GM12864 (cell line): ENCODE measurements around the gene AHNAK.
A peak's percentile ranks its signal among the peaks of the same experiment; 100 is the strongest.
"Not testable (repeated sequence)": the region's sequence is repeated elsewhere in the genome, so short reads cannot be mapped to it uniquely, and the experiment has no call there.

Experiments
- DNase-seq: peaks from one replicate; pipeline ENCODE4 v3.0.0-alpha.2; 2011; ENCODE audit warnings: low read depth
- H3K4me3 ChIP-seq: 2 replicates; pipeline ENCODE4 v1.5.1; 2011; ENCODE audit warnings: mild to moderate bottlenecking, low read depth, low read length, control low read depth
- TF ChIP-seq, protein P1 (sequence below): IDR thresholded peaks from 2 replicates; pipeline ENCODE4 v1.5.1; 2011; ENCODE audit warnings: low read depth, mild to moderate bottlenecking, moderate library complexity, low read length, control low read depth, inconsistent platforms; ENCODE audit errors: missing control alignments

AHNAK gene

DNA sequence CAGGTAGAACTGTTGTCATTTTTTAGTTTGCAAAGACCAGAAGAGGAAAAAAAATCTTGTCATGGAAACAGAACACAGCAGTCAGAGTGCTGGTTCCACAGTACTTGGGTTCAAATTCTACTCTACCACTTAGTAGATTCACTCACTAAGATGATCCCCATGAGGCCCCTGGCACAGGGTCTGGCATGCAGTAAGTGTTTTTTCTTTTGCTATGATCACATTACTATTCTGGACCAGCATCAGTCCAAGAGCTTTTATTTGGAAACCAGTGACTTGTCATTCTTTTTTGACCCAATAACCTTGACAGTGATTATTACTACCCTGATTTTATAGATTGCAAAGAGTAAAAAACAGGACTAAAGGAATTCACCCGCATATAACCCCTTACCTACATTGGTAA lies 23.0 kb upstream of the AHNAK start:
- no peak for DNase-seq
- TF ChIP-seq, protein P1, sequence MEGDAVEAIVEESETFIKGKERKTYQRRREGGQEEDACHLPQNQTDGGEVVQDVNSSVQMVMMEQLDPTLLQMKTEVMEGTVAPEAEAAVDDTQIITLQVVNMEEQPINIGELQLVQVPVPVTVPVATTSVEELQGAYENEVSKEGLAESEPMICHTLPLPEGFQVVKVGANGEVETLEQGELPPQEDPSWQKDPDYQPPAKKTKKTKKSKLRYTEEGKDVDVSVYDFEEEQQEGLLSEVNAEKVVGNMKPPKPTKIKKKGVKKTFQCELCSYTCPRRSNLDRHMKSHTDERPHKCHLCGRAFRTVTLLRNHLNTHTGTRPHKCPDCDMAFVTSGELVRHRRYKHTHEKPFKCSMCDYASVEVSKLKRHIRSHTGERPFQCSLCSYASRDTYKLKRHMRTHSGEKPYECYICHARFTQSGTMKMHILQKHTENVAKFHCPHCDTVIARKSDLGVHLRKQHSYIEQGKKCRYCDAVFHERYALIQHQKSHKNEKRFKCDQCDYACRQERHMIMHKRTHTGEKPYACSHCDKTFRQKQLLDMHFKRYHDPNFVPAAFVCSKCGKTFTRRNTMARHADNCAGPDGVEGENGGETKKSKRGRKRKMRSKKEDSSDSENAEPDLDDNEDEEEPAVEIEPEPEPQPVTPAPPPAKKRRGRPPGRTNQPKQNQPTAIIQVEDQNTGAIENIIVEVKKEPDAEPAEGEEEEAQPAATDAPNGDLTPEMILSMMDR, result no peak
- no peak overlapping the region for H3K4me3 ChIP-seq

DNA sequence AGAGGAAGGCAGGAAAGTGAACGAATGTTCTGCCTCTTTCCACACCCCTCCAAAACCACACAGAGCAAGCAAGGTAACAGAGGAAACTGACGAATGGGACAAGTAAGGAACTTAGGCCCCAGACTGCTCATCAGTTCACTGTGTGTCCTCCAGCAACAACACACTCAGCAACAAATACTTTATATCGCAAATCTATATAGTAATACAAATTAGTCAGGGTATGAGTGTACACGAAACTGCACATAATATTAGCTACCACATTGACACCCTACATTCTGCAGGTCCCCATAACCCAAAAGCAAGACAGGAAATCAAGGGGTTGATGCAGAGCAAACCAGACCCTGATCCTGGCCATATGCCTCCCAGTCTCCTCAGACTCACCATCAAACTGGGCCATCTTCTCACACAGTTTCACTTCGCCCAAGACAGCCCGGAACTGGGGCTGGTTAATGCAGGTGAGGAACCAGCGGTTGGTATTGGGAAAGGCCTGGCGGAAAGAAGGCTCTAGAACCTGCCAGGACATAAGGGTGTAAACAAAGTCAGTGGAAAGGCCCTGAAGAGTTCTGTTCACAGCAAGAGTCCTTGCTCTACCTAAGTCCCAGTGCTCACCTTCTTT lies 20.5 kb upstream of the AHNAK start:
- H3K4me3 ChIP-seq, result no peak overlapping the region
- TF ChIP-seq, protein P1, result no peak
- no peak for DNase-seq

DNA sequence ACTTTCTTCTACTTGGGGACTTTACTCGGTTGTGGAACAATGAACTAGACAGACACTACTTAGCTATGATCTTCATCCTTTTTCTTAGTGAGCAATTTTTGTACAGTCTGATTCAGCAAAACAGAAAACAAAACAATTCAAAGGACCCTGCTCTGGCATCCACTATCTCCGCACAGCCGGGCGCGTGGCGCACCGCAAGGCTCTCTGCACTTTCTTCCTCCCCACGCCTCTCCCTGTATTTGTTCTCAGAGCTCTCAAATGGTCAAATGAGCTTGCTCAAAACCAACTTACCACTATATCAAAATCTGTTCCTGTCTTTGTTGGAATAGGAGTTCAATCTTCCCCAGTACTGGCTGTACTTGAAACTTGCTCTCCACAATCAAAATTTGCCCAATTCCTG lies 19.6 kb upstream of the AHNAK start:
- TF ChIP-seq, protein P1, result no peak
- H3K4me3 ChIP-seq, result no peak overlapping the region
- no peak for DNase-seq

DNA sequence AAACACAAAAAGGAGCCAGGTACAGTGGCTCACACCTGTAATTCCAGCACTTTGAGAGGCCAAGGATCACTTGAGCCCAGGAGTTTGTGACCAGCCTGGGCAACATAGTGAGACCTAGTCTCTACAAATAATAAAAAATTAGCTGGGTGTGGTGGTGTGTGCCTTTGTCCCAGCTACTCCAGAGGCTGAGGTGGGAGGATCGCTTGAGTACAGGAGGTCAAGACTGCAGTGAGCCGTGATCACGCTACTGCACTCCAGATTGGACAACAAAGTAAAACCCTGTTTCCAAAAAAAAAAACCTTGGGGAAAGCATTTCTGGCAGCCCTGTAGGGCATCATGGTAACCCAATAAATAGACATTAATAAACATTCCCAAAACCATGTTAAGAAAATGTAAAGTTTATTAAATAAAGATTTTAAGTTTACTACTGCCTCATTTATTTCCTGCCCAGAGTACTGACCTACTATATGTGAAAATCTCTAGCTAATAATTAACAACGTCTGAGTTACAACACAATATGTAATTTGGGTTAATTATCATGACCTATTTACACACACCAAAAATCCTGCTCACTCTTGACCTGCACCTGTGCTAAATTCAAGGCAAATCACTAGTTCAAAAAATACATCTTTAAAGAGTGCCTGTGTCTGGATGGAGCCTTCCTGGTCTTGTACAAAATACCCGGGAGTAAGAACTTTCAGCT lies 18.6 kb upstream of the AHNAK start:
- TF ChIP-seq, protein P1, result no peak
- H3K4me3 ChIP-seq, result no peak overlapping the region
- no peak for DNase-seq

DNA sequence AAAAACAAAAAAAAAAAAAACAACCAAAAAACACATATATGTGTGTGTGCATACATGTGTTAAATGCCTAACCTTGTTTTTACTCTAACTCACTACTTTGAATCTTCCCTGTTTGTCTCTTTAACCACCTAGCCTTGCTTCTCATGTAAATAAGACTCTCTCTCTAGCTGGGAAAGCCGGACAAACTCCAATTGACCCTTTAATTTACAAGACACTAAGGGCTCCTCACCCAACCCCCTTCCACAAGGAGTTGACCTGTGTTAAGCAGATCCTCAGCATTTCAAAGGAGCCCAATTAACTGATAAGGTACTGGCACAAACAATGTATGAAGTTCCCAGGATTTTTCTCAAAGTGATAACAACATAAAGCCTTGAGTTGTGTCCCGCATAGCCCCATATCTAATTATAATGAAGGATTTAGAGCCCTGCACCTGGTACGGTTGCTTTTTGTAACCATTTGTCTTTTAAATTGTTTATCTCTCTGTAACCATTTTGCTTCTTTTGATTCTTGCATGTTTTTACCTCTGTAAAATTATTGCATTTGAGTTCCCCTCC lies 15.1 kb upstream of the AHNAK start:
- not testable (repeated sequence) for DNase-seq, H3K4me3 ChIP-seq

DNA sequence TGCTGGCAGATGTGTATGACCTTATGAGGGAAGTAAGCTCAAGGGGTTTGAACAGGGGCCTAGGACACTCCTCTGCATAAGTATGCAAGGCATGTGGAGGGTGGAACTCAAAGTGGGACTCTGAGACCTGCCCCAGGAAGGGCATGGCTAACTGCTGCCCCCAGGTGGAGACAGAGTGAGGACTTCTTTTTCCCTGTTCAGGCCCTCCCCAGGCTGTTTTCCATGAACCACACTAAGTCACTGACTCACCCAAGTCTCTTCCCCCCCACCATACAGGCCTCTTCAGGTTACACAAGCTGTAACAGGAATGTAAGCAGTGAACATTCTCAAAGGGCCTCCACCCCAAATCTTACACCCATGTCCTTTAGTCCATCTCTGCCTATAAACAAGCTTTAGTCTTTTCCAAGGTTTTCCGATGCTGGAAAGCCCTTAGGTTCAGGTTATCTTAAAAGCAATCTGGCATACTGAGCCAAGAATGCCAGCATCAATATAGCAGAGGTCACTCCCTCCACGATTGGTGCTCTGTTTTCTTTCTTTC lies 14.0 kb upstream of the AHNAK start:
- DNase-seq, result no peak
- no peak overlapping the region for H3K4me3 ChIP-seq
- TF ChIP-seq, protein P1, result peak; percentile 72

DNA sequence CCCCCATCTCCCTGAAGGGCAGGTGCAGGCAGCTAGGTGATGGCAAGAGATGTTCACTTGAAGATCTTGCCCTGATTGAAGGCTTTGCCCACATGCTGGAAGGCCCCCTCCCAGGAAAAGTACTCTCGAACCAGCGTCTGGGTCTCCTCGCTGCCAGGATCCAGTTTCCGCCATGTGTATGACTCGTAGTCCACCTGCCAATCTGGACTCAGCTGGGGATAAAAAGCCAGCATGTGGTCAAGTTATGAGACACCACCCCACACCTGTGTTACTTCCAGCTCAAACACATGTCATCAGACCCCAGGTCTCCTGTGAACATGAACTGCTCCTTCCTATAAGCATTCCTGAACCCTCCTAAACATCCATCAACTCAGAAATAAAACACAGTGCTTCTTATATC lies 13.0 kb upstream of the AHNAK start:
- DNase-seq, H3K4me3 ChIP-seq: not testable (repeated sequence)

DNA sequence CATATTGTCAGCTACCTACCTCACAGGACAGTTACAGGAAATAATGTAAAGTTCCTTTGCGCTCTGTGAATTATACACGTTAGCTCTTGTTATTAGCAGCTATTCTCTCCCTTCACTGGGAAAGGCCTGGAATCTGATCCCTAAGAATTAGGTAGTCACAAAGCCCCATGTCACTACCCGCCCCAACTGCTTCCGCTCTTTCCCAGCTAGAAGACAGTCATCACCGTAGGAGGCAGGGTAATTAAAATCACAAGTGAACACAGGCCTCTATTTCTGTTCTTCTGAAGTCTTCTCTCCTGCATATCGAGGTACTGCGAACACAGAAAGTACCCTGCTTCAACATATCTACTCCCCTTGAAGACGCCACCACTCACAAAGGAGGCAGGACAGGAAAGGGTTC lies 12.6 kb upstream of the AHNAK start:
- TF ChIP-seq, protein P1, result no peak
- DNase-seq, result no peak
- no peak overlapping the region for H3K4me3 ChIP-seq
